GM21360 (cell line): ENCODE data around the gene RIMS3.
"Not testable (repeated sequence)": the region's sequence is repeated elsewhere in the genome, so short reads cannot be mapped to it uniquely, and the experiment has no call there.

ENCODE experiments used
- ATAC-seq: cut with Tn5 transposase; IDR thresholded peaks from one replicate; pipeline ENCODE4 v1.9.1; 2021; ENCODE audit warnings: mild to moderate bottlenecking, moderate library complexity; ENCODE audit not compliant: unreplicated experiment

RIMS3 gene

GRCh38 chr1:40594187-40594531 is 71.3 kb downstream of the RIMS3 start:
- no peak for ATAC-seq

- ATAC-seq, result no peak
These were observed 71.9 kb downstream of the RIMS3 start for GRCh38 chr1:40593449-40594186.

- no peak for ATAC-seq
These were observed 73.2 kb downstream of the RIMS3 start for GRCh38 chr1:40592107-40592803.

GRCh38 chr1:40588586-40588985 is 76.9 kb downstream of the RIMS3 start:
- no peak for ATAC-seq

- no peak for ATAC-seq
These were observed 81.5 kb downstream of the RIMS3 start for GRCh38 chr1:40583980-40584379.

GRCh38 chr1:40582116-40582515 is 83.4 kb downstream of the RIMS3 start:
- no peak for ATAC-seq

- no peak for ATAC-seq
These were observed 90.1 kb downstream of the RIMS3 start for GRCh38 chr1:40575336-40575735.

- ATAC-seq, result not testable (repeated sequence)
These were observed 90.7 kb downstream of the RIMS3 start for GRCh38 chr1:40574805-40575204.
